ENCODE results near the gene PIEZO1.

PIEZO1 gene

GRCh38 chr16:88813269-88814143 lies 28.5 kb upstream of the PIEZO1 start:
- Mint-ChIP-seq H3K9me3 (no peaks in the 10 kb centered on the region), H3K4me1 (peaks cover 18% of the 10 kb centered on the region), H3K4me3 (peak overlapping the region; percentile 88), H3K27ac (ENCODE audit: low read depth) (no peak overlapping the region), H3K36me3 (ENCODE audit: insufficient read depth) (peaks cover 14% of the 10 kb centered on the region), H3K27me3 (no peaks in the 10 kb centered on the region)
- DNase-seq (ENCODE audit: low spot score in 2 of 2) (no peak), ATAC-seq (replicated peaks; ENCODE audit: extremely low read depth, poor library complexity, severe bottlenecking) (no peak)

- Mint-ChIP-seq H3K4me1 (peaks cover 18% of the 10 kb centered on the region), H3K4me3 (peak overlapping the region; percentile 88), H3K36me3 (ENCODE audit: insufficient read depth) (peaks cover 15% of the 10 kb centered on the region), H3K27me3 (no peaks in the 10 kb centered on the region), H3K9me3 (no peaks in the 10 kb centered on the region), H3K27ac (ENCODE audit: low read depth) (peak overlapping the region; percentile 89)
- DNase-seq (ENCODE audit: low spot score in 2 of 2) (no peak), ATAC-seq (replicated peaks; ENCODE audit: extremely low read depth, poor library complexity, severe bottlenecking) (no peak)
Measured at GRCh38 chr16:88812513-88813268, 27.7 kb upstream of the PIEZO1 start.

- Mint-ChIP-seq H3K27ac (ENCODE audit: low read depth) (peak within 1 kb of the TSS; percentile 89), H3K4me1 (peaks cover 18% of the 10 kb centered on the region), H3K36me3 (ENCODE audit: insufficient read depth) (peaks cover 15% of the 10 kb centered on the region), H3K27me3 (no peaks in the 10 kb centered on the region), H3K9me3 (no peaks in the 10 kb centered on the region), H3K4me3 (peak within 1 kb of the TSS; percentile 88)
- DNase-seq (ENCODE audit: low spot score in 2 of 2) (peak; percentile 97 to 99), ATAC-seq (replicated peaks; ENCODE audit: extremely low read depth, poor library complexity, severe bottlenecking) (peak; percentile 90)
Measured at GRCh38 chr16:88811769-88812512, 26.9 kb upstream of the PIEZO1 start, which contains the start of gene APRT. Gene APRT (minus strand): TSS chr16:88811928. CDS start chr16:88811899, 29 bp downstream.

- H3K4me3 Mint-ChIP-seq, result peak overlapping the region; percentile 88
- H3K9me3 Mint-ChIP-seq, result no peaks in the 10 kb centered on the region
- H3K27me3 Mint-ChIP-seq, result no peaks in the 10 kb centered on the region
- H3K36me3 Mint-ChIP-seq (ENCODE audit: insufficient read depth), result peaks cover 15% of the 10 kb centered on the region
- H3K4me1 Mint-ChIP-seq, result peaks cover 18% of the 10 kb centered on the region
- DNase-seq (ENCODE audit: low spot score in 2 of 2), result peak; percentile 40 to 41
- peak overlapping the region; percentile 89 for H3K27ac Mint-ChIP-seq (ENCODE audit: low read depth)
- peak; percentile 61 for ATAC-seq (replicated peaks; ENCODE audit: extremely low read depth, poor library complexity, severe bottlenecking)
Measured at GRCh38 chr16:88810912-88811768, 26.1 kb upstream of the PIEZO1 start.

- no peak for DNase-seq (ENCODE audit: low spot score in 2 of 2)
Measured at GRCh38 chr16:88810166-88810911, 25.3 kb upstream of the PIEZO1 start.

GRCh38 chr16:88809676-88810165 lies 24.7 kb upstream of the PIEZO1 start:
- H3K27ac Mint-ChIP-seq (ENCODE audit: low read depth), result no peak overlapping the region
- peaks cover 18% of the 10 kb centered on the region for H3K4me1 Mint-ChIP-seq
- DNase-seq (ENCODE audit: low spot score in 2 of 2), result no peak
- ATAC-seq (replicated peaks; ENCODE audit: extremely low read depth, poor library complexity, severe bottlenecking), result no peak
- peaks cover 15% of the 10 kb centered on the region for H3K36me3 Mint-ChIP-seq (ENCODE audit: insufficient read depth)
- peak overlapping the region; percentile 20 for H3K4me3 Mint-ChIP-seq
- no peaks in the 10 kb centered on the region for H3K27me3 Mint-ChIP-seq
- no peaks in the 10 kb centered on the region for H3K9me3 Mint-ChIP-seq

More at GRCh38 chr16:88810166-88810911, 25.3 kb upstream of the PIEZO1 start:
- H3K36me3 Mint-ChIP-seq (ENCODE audit: insufficient read depth), result peaks cover 15% of the 10 kb centered on the region
- peak overlapping the region; percentile 89 for H3K27ac Mint-ChIP-seq (ENCODE audit: low read depth)
- H3K4me3 Mint-ChIP-seq, result peak overlapping the region; percentile 88
- H3K9me3 Mint-ChIP-seq, result no peaks in the 10 kb centered on the region
- H3K4me1 Mint-ChIP-seq, result peaks cover 18% of the 10 kb centered on the region
- H3K27me3 Mint-ChIP-seq, result no peaks in the 10 kb centered on the region
- ATAC-seq (replicated peaks; ENCODE audit: extremely low read depth, poor library complexity, severe bottlenecking), result no peak

GRCh38 chr16:88809068-88809675 lies 24.2 kb upstream of the PIEZO1 start:
- Mint-ChIP-seq H3K4me3 (peak overlapping the region; percentile 20), H3K27ac (ENCODE audit: low read depth) (no peak overlapping the region), H3K36me3 (ENCODE audit: insufficient read depth) (peaks cover 15% of the 10 kb centered on the region), H3K27me3 (no peaks in the 10 kb centered on the region), H3K9me3 (no peaks in the 10 kb centered on the region), H3K4me1 (peaks cover 18% of the 10 kb centered on the region)
- no peak for DNase-seq (ENCODE audit: low spot score in 2 of 2)
- ATAC-seq (replicated peaks; ENCODE audit: extremely low read depth, poor library complexity, severe bottlenecking), result no peak

GRCh38 chr16:88807626-88808453 lies 22.8 kb upstream of the PIEZO1 start:
- H3K36me3 Mint-ChIP-seq (ENCODE audit: insufficient read depth), result peaks cover 25% of the 10 kb centered on the region
- H3K4me3 Mint-ChIP-seq, result no peak overlapping the region
- no peak overlapping the region for H3K27ac Mint-ChIP-seq (ENCODE audit: low read depth)
- ATAC-seq (replicated peaks; ENCODE audit: extremely low read depth, poor library complexity, severe bottlenecking), result no peak
- H3K9me3 Mint-ChIP-seq, result no peaks in the 10 kb centered on the region
- DNase-seq (ENCODE audit: low spot score in 2 of 2), result no peak
- H3K27me3 Mint-ChIP-seq, result no peaks in the 10 kb centered on the region
- peaks cover 18% of the 10 kb centered on the region for H3K4me1 Mint-ChIP-seq

- Mint-ChIP-seq H3K9me3 (no peaks in the 10 kb centered on the region), H3K36me3 (ENCODE audit: insufficient read depth) (peaks cover 27% of the 10 kb centered on the region), H3K27me3 (no peaks in the 10 kb centered on the region), H3K4me3 (no peak overlapping the region), H3K27ac (ENCODE audit: low read depth) (no peak overlapping the region), H3K4me1 (peaks cover 18% of the 10 kb centered on the region)
- ATAC-seq (replicated peaks; ENCODE audit: extremely low read depth, poor library complexity, severe bottlenecking), result no peak
- DNase-seq (ENCODE audit: low spot score in 2 of 2), result no peak
Measured at GRCh38 chr16:88807142-88807625, 22.2 kb upstream of the PIEZO1 start.

- no peak overlapping the region for H3K4me3 Mint-ChIP-seq
- ATAC-seq (replicated peaks; ENCODE audit: extremely low read depth, poor library complexity, severe bottlenecking) (no peak), DNase-seq (ENCODE audit: low spot score in 2 of 2) (no peak)
- no peaks in the 10 kb centered on the region for H3K27me3 Mint-ChIP-seq
- no peaks in the 10 kb centered on the region for H3K9me3 Mint-ChIP-seq
- peaks cover 25% of the 10 kb centered on the region for H3K36me3 Mint-ChIP-seq (ENCODE audit: insufficient read depth)
- no peak overlapping the region for H3K27ac Mint-ChIP-seq (ENCODE audit: low read depth)
- H3K4me1 Mint-ChIP-seq, result peaks cover 13% of the 10 kb centered on the region
Measured at GRCh38 chr16:88806491-88807111, 21.6 kb upstream of the PIEZO1 start.

All from central memory CD8-positive, alpha-beta T cell (primary cell).